ENCODE measurements around the gene FBXW9. TPM values are rescaled to one million over a fixed set of nuclear protein-coding genes. Genes with fewer than 3 reads are reported as not detected.
"Not testable (repeated sequence)": the region's sequence is repeated elsewhere in the genome, so short reads cannot be mapped to it uniquely, and the experiment has no call there.

The FBXW9 gene
- total RNA-seq, 6 experiments from 2014 or later = 1.6 to 4.9 (median 2.6) TPM

- H3K4me3 ChIP-seq; H3K9me3 ChIP-seq; H3K27ac ChIP-seq; H3K4me1 ChIP-seq; DNase-seq; intact Hi-C loops (cut with DNase I); H3K27me3 ChIP-seq; ATAC-seq: not testable (repeated sequence)
- WGBS (ENCODE audit: insufficient coverage, low coverage, low lambda C conversion rate, missing lambda C conversion rate) = 40% methylated on average over 3 of the region's 14 CpGs
- peaks cover 23 to 65% (median 41%) of the 10 kb centered on the region in 4 donors for H3K36me3 ChIP-seq
- peak; percentile 35 to 47 (median 39) for TF ChIP-seq CTCF (IDR thresholded peaks at IDR 0.05)
These were observed 15.6 kb upstream of the FBXW9 start for GRCh38 chr19:12712077-12712476.

DNA sequence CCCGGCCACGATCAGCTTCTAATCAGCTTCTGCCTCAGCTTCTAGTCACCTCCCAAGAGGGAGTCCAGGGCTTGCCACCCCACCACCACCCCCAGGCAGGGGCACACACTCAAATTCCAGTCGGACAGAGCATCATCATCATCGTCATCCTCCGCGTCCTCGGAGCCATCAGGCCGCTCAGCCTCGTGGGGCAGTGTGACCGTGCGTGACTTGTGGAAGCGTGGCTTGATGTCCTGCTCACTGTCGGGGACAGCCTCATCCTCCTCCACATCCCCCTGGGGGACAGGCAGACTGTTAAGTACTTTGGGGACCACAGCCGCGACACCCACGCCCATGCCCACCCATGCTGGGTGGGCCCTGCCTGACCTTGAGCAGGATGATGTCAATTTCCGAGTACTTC, 14.8 kb upstream of the FBXW9 start:
- Histone ChIP-seq H3K4me1 (peaks cover 0 to 3% (median 0%) of the 10 kb centered on the region in 4 donors), H3K9me3 (no peaks in the 10 kb centered on the region), H3K4me3 (no peak overlapping the region), H3K27ac (no peak overlapping the region), H3K36me3 (peaks cover 23 to 74% (median 47%) of the 10 kb centered on the region in 4 donors), H3K27me3 (no peaks in the 10 kb centered on the region)
- 92% methylated on average over 2 of the region's 17 CpGs for WGBS (ENCODE audit: insufficient coverage, low coverage, low lambda C conversion rate, missing lambda C conversion rate)
- intact Hi-C loops (cut with DNase I) = no loop called here
- no peak for DNase-seq
- TF ChIP-seq POLR2A (IDR thresholded peaks at IDR 0.05) (no peak), CTCF (IDR thresholded peaks at IDR 0.05) (no peak)
- ATAC-seq = no peak

GRCh38 chr19:12708641-12709040, 12.2 kb upstream of the FBXW9 start:
- Histone ChIP-seq H3K9me3 (no peaks in the 10 kb centered on the region), H3K36me3 (peaks cover 13 to 75% (median 47%) of the 10 kb centered on the region in 4 donors)

DNA sequence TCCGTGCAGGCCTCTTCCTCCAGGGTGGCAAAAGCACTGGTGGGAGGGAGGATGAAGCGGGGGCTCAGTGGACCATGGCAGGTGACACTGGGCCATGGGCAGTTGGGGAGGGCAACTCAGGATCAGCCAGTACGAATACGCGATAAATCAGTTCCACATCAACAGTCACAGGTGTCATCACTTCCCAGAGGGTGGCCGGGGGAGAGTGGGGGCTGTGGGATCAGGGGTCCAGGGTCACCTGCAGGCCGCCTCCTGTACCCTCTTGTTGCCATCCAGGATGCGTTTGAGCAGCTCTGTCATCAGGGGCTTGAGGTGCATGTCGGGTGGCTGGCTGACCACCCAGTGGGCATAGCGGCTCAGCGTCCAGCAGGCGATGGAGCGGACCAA, 9.9 kb upstream of the FBXW9 start:
- no peaks in the 10 kb centered on the region for H3K4me1 ChIP-seq
- ATAC-seq (no peak), DNase-seq (no peak)
- intact Hi-C loops (cut with DNase I) = loop anchor here in 1 of 2 donors (10.0 kb wide), 1 partner anchor 48 kb away; the partner anchor contains the start of gene BEST2
- H3K27me3 ChIP-seq = no peaks in the 10 kb centered on the region
- 91% methylated on average over 7 of the region's 13 CpGs for WGBS (ENCODE audit: insufficient coverage, low coverage, low lambda C conversion rate, missing lambda C conversion rate)
- TF ChIP-seq CTCF (IDR thresholded peaks at IDR 0.05) (no peak), POLR2A (IDR thresholded peaks at IDR 0.05) (no peak)
- H3K9me3 ChIP-seq = no peaks in the 10 kb centered on the region
- no peak overlapping the region for H3K27ac ChIP-seq
- H3K4me3 ChIP-seq = no peak overlapping the region
- peaks cover 11 to 85% (median 41%) of the 10 kb centered on the region in 4 donors for H3K36me3 ChIP-seq

More at GRCh38 chr19:12708641-12709040, 12.2 kb upstream of the FBXW9 start:
- intact Hi-C loops (cut with DNase I) = loop anchor here in 1 of 2 donors (10.0 kb wide), 1 partner anchor 46 kb away; the partner anchor contains the start of gene BEST2
- Histone ChIP-seq H3K4me1 (no peaks in the 10 kb centered on the region), H3K27me3 (no peaks in the 10 kb centered on the region), H3K27ac (no peak overlapping the region), H3K4me3 (no peak overlapping the region)
- DNase-seq = no peak
- TF ChIP-seq POLR2A (IDR thresholded peaks at IDR 0.05) = no peak
- no peak for ATAC-seq
- WGBS (ENCODE audit: insufficient coverage, low coverage, low lambda C conversion rate, missing lambda C conversion rate) = 80% methylated on average over 7 of the region's 8 CpGs

DNA sequence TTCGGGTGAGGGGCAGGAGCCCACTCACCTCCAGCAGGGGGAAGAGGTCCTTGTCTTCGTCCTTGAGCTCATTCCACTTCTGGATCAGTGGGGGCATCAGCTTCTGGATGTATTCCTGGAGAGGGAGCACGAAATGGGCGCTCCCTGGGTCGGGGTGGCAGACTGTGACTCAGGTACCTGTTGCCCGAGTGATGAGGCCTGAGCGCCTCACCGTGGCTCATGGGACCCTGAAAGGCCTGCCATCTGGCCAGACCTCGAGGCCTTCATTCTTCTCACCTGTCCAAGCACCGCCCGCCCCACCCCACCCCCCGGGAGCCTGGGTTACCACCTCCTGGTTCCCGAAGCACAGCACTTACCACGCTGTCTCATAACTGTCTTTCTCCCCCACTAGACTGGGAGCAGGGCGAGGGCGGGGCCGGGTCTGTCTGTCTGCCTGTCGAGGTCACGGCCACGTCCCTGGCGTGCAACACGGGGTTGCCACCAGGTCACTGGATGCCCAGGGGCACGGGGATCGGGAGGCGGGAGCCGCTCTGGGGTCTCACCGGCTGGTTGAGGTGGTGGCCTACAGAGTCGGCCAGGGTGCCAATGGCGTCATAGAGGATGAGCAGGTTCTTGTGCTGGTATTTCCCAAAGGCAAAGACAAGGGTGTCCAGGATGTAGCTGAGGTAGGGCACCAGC, 9.4 kb upstream of the FBXW9 start:
- H3K4me1 ChIP-seq = no peaks in the 10 kb centered on the region
- peaks cover 6 to 85% (median 40%) of the 10 kb centered on the region in 4 donors for H3K36me3 ChIP-seq
- no peaks in the 10 kb centered on the region for H3K27me3 ChIP-seq
- no peak overlapping the region for H3K4me3 ChIP-seq
- 90% methylated on average over 2 of the region's 29 CpGs for WGBS (ENCODE audit: insufficient coverage, low coverage, low lambda C conversion rate, missing lambda C conversion rate)
- intact Hi-C loops (cut with DNase I) = loop anchor here in 1 of 2 donors (10.0 kb wide), 1 partner anchor 49 kb away; the partner anchor contains the start of gene BEST2
- H3K27ac ChIP-seq = no peak overlapping the region
- DNase-seq = no peak
- no peak for ATAC-seq
- no peak for TF ChIP-seq POLR2A (IDR thresholded peaks at IDR 0.05)
- no peak for TF ChIP-seq CTCF (IDR thresholded peaks at IDR 0.05)
- no peaks in the 10 kb centered on the region for H3K9me3 ChIP-seq
